Common myeloid progenitor, CD34-positive (primary cell): ENCODE results near the gene ATOSA.

Experiments
- CTCF ChIA-PET: fragments of 350-600 bp; sonication (Branson Sonifier 250); formaldehyde crosslinking; loops from one replicate; lab custom pipeline; 2021; ENCODE audit warnings: antibody characterized with exemption; lab: Charles Lee
- POLR2A ChIA-PET: fragments of 350-600 bp; sonication (Branson Sonifier 250); formaldehyde crosslinking; loops from one replicate; lab custom pipeline; 2021; ENCODE audit warnings: antibody characterized with exemption; lab: Charles Lee
- DNase-seq, 3 donors: peaks; one replicate each; pipeline versions ENCODE4 v3.0.0 to v3.0.0-alpha.2; 2013
- H3K27ac ChIP-seq, 2 experiments: 1 replicate in 1 of 2; 2 replicates in 1 of 2; pipeline ENCODE4 v1.7.0; 2013; ENCODE audit warnings: inconsistent platforms in 2 of 2, low read length in 2 of 2, mild to moderate bottlenecking in 2 of 2, low read depth in 1 of 2, moderate library complexity in 1 of 2; ENCODE audit not compliant: severe bottlenecking in 2 of 2, insufficient read depth in 1 of 2, poor library complexity in 1 of 2
- H3K27me3 ChIP-seq, 5 experiments: replicated peaks in 2 of 5; 1 replicate in 3 of 5; 2 replicates in 2 of 5; pipeline versions ENCODE4 v1.6.1 to v1.7.0; 2013; ENCODE audit warnings: low read length in 4 of 5, mild to moderate bottlenecking in 2 of 5, moderate library complexity in 2 of 5, inconsistent platforms in 1 of 5; ENCODE audit not compliant: insufficient read depth in 5 of 5, control insufficient read depth in 4 of 5
- H3K36me3 ChIP-seq, 4 experiments: 1 replicate in 2 of 4; 2 replicates in 2 of 4; pipeline versions ENCODE4 v1.6.1 to v1.7.0; 2013; ENCODE audit warnings: low read length in 3 of 4, control low read depth in 1 of 4, mild to moderate bottlenecking in 1 of 4; ENCODE audit not compliant: control insufficient read depth in 4 of 4, insufficient read depth in 4 of 4
- H3K4me1 ChIP-seq, 4 experiments: 1 replicate in 3 of 4; 2 replicates in 1 of 4; pipeline versions ENCODE4 v1.6.1 to v1.7.1; 2013; ENCODE audit warnings: low read length in 3 of 4, mild to moderate bottlenecking in 3 of 4, control low read depth in 1 of 4, inconsistent platforms in 1 of 4, moderate library complexity in 1 of 4; ENCODE audit not compliant: control insufficient read depth in 4 of 4, insufficient read depth in 4 of 4; ENCODE audit errors: control extremely low read depth in 1 of 4
- H3K4me3 ChIP-seq, 7 experiments: 1 replicate in 4 of 7; 2 replicates in 3 of 7; pipeline versions ENCODE4 v1.5.1 to v1.7.0; 2013; ENCODE audit warnings: mild to moderate bottlenecking in 7 of 7, low read length in 6 of 7, moderate library complexity in 6 of 7, inconsistent platforms in 2 of 7, low read depth in 2 of 7, control low read depth in 1 of 7; ENCODE audit not compliant: insufficient read depth in 4 of 7, control insufficient read depth in 1 of 7; ENCODE audit errors: extremely low read depth in 1 of 7
- H3K9me3 ChIP-seq, 5 experiments: 1 replicate in 4 of 5; 2 replicates in 1 of 5; pipeline versions ENCODE4 v1.6.1 to v1.7.1; 2013; ENCODE audit warnings: low read length in 4 of 5, mild to moderate bottlenecking in 2 of 5, inconsistent platforms in 1 of 5, low read depth in 1 of 5, moderate library complexity in 1 of 5; ENCODE audit not compliant: control insufficient read depth in 4 of 5, insufficient read depth in 2 of 5; ENCODE audit errors: control extremely low read depth in 1 of 5
- WGBS: methylation state at CpG from one replicate; pipeline ENCODE4 v1.1.5; 2013; ENCODE audit not compliant: insufficient coverage; 5-methylcytosine and 5-hydroxymethylcytosine counted together

The ATOSA gene

DNA sequence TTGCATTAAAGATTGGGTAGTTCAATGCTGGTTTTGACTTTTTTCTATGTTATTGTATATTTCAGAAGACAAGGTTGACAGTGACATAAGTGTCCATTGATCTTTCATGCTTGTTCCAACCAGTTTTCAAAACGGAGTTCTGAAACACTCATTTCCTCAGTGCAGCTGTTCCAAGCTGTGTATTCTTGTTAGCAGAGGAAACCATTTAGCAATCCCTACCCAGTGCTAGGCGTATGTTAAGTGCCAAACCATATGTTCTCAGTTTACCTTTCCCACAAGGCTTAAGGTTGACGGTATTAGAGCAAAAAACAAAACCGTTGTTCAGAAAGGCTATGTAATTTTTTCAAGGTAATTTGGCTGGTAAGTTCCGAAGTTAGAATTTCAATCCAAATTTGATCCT is 9.1 kb downstream of the ATOSA start:
- ChIA-PET POLR2A (interaction anchor here (0.8 kb wide), 1 partner anchor 9 kb away, joined by 4 read pairs; the partner anchor contains the start of gene ATOSA), CTCF (interaction anchor here (0.9 to 2.1 kb wide), 4 partner anchors 8 to 64 kb away, joined by 3 to 7 read pairs (median 4); no protein-coding TSS in a partner anchor)
- H3K4me1 ChIP-seq = peaks cover 4 to 10% (median 8%) of the 10 kb centered on the region in 4 experiments
- no peak overlapping the region for H3K27ac ChIP-seq
- H3K36me3 ChIP-seq = peaks cover 12 to 62% (median 30%) of the 10 kb centered on the region in 4 experiments
- no peaks in the 10 kb centered on the region for H3K27me3 ChIP-seq
- H3K4me3 ChIP-seq = no peak overlapping the region
- H3K9me3 ChIP-seq = no peaks in the 10 kb centered on the region
- WGBS = 100% methylated on average over 2 of the region's 5 CpGs
- no peak for DNase-seq

DNA sequence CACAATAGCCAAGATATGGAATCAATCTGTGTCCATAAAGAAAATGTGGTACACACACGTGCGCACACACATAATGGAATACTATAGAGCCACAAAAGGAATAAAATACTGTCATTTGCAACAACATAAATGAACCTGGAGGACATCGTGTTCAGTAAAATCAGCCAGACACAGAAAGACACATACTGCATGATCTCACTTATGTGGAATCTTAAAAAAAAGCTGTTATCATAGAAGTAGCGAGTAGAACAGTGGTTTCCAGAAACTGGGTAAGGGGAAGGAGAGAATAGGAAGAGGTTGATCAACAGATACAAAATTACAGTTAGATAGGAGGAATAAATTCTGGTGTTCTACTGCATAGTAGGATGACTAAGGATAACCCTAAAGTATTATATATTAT is 11.1 kb downstream of the ATOSA start:
- ChIA-PET CTCF (interaction anchor here (2.8 kb wide), 1 partner anchor 12 kb away, joined by 7 read pairs; no protein-coding TSS in a partner anchor), POLR2A (interaction anchor here (0.5 to 1.2 kb wide), 2 partner anchors 11 to 21 kb away, joined by 3 read pairs; partner anchors contain the start of gene ATOSA)

DNA sequence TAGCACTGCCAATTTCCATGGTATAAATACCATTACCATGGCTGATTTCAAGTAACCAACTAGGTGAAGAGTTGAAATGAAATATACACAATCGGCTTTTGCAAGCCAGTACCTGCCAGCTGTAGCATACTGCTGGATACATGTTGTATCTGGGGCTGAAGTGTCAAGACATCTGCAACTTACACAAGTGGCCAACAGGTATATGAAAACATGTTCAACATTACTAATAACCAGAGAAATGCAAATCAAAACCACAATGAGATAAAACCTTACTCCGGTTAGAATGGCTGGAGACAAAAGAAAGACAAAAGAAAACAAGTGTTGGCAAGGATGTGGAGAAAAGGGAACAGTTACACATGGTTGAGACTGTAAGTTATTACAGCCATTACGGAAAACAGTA is 11.6 kb downstream of the ATOSA start:
- no peak for DNase-seq
- no peaks in the 10 kb centered on the region for H3K4me1 ChIP-seq
- no peaks in the 10 kb centered on the region for H3K27me3 ChIP-seq
- CTCF ChIA-PET = interaction anchor here (2.8 kb wide), 1 partner anchor 12 kb away, joined by 7 read pairs; no protein-coding TSS in a partner anchor
- no peaks in the 10 kb centered on the region for H3K9me3 ChIP-seq
- WGBS = no CpG with 5 or more reads among the region's 3 CpGs
- no peak overlapping the region for H3K4me3 ChIP-seq
- H3K36me3 ChIP-seq = peaks cover 12 to 78% (median 34%) of the 10 kb centered on the region in 4 experiments
- POLR2A ChIA-PET = interaction anchor here (0.5 to 1.2 kb wide), 2 partner anchors 12 to 40 kb away, joined by 3 to 4 read pairs; partner anchors contain the start of gene ATOSA
- H3K27ac ChIP-seq = no peak overlapping the region

More for the DNA sequence above, 11.1 kb downstream of the ATOSA start:
- Histone ChIP-seq H3K4me3 (no peak overlapping the region), H3K9me3 (no peaks in the 10 kb centered on the region), H3K4me1 (peaks cover 0 to under 1% (median 0%) of the 10 kb centered on the region in 4 experiments), H3K36me3 (peaks cover 12 to 74% (median 34%) of the 10 kb centered on the region in 4 experiments), H3K27me3 (no peaks in the 10 kb centered on the region), H3K27ac (no peak overlapping the region)
- no peak for DNase-seq
- 90% methylated on average over 2 of the region's 4 CpGs for WGBS

DNA sequence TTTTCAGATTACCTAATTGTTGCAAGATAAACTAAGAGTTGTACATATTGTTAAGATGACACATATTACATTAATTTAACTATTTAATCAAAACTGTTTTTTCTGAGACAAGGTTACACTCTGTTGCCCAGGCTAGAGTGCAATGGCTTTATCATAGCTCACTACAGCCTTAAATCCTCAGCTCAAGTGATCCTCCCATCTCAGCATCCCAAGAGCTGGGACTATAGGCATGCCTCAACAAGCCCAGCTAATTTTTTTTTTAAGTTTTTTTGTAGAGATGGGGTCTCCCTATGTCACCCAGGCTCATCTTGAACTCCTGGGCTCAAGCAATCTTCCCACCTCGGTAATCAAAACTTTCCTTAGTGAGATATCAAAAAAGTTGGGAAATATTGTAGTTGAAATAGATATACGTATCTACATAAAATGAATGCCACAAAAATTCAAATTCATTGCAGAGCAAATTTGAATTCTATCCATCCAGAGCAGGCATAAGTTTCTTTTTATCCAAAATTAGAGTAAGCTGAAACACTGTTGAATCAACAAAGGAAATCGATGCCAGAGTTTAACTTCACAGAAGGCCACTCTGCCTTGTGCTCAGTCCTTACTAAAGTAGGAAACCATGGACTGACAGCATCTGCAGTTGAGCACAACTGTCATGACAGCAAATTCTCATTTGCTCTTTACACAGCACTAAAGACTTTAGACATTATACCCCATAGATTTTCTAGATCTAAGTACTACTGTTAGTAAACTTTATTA is 15.5 kb downstream of the ATOSA start:
- Histone ChIP-seq H3K4me3 (no peak overlapping the region), H3K36me3 (peaks cover 11 to 69% (median 37%) of the 10 kb centered on the region in 4 experiments), H3K27ac (no peak overlapping the region), H3K9me3 (no peaks in the 10 kb centered on the region), H3K27me3 (no peaks in the 10 kb centered on the region), H3K4me1 (no peaks in the 10 kb centered on the region)
- POLR2A ChIA-PET = interaction anchor here (0.8 to 2.1 kb wide), 4 partner anchors 9 to 24 kb away, joined by 3 to 7 read pairs (median 4); partner anchors contain the start of gene ATOSA
- WGBS = 100% methylated on average over 1 of the region's 3 CpGs
- CTCF ChIA-PET = interaction anchor here (1.4 to 3.3 kb wide), 5 partner anchors 8 to 15 kb away, joined by 3 to 11 read pairs (median 6); partner anchors contain the start of gene ATOSA
- no peak for DNase-seq

DNA sequence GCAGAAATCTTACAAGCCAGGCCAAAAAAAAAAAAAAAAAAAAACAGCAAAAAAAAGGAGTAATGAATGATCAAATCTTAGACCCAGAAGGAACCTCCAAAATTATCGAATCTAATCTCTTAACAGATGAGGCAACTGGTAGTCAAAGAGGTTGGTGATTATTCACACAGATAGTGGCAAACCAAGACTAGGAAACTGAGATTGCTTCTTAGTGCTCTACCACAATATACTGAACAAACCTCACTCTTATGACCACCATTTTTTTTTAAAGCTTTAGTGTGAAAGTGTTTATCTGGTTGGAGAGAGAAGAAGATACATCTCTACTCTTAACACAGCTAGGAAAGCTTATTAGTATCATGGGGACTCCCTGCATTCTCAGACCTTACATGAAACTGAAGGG is 17.3 kb downstream of the ATOSA start:
- no peak overlapping the region for H3K4me3 ChIP-seq
- no peaks in the 10 kb centered on the region for H3K9me3 ChIP-seq
- H3K27ac ChIP-seq = no peak overlapping the region
- H3K36me3 ChIP-seq = peaks cover 10 to 68% (median 33%) of the 10 kb centered on the region in 4 experiments
- no peak for DNase-seq
- H3K27me3 ChIP-seq = no peaks in the 10 kb centered on the region
- ChIA-PET CTCF (interaction anchor here (0.7 to 3.3 kb wide), 3 partner anchors 9 to 15 kb away, joined by 3 to 11 read pairs (median 7); no protein-coding TSS in a partner anchor), POLR2A (interaction anchor here (0.7 kb wide), 1 partner anchor 98 kb away, joined by 5 read pairs; no protein-coding TSS in a partner anchor)
- H3K4me1 ChIP-seq = no peaks in the 10 kb centered on the region
- WGBS = no CpG with 5 or more reads among the region's 1 CpG

DNA sequence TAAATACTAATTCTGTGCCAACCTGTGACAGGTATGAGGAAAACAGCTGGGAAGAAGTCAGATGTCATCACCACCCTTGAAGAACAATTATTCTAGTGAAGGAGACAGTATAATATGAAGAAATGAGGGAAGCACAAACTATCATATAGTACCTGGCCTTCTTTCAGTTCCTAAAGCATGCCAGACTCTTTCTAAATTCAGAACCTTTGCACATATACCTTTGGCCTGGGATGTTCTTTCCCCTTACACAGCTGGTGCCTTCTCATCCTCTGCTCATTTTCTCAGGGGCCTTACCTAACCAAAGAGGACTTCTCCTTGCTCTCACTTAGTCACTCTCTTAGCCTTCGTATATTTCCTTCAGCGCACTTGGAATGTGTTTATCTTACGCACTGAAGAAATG is 19.0 kb downstream of the ATOSA start:
- H3K27me3 ChIP-seq = no peaks in the 10 kb centered on the region
- no peaks in the 10 kb centered on the region for H3K9me3 ChIP-seq
- WGBS = no CpG with 5 or more reads among the region's 3 CpGs
- H3K27ac ChIP-seq = no peak overlapping the region
- H3K4me1 ChIP-seq = no peaks in the 10 kb centered on the region
- ChIA-PET CTCF (no interaction called here), POLR2A (no interaction called here)
- no peak overlapping the region for H3K4me3 ChIP-seq
- DNase-seq = no peak
- peaks cover 10 to 63% (median 27%) of the 10 kb centered on the region in 4 experiments for H3K36me3 ChIP-seq
